Neutrophil (primary cell): ENCODE results near the gene NCOA1.
A peak's percentile ranks its signal among the peaks of the same experiment; 100 is the strongest.

ENCODE experiments used
- H3K27ac ChIP-seq: fragments of 200-600 bp; sonication (generic); 2 replicates; pipeline ENCODE4 v1.5.1; 2016; ENCODE audit warnings: mild to moderate bottlenecking, moderate library complexity
- H3K27me3 ChIP-seq: fragments of 200-600 bp; sonication (generic); 2 replicates; pipeline ENCODE4 v1.6.0; 2016; ENCODE audit warnings: mild to moderate bottlenecking
- H3K36me3 ChIP-seq: fragments of 200-600 bp; sonication (generic); 2 replicates; pipeline ENCODE4 v1.5.1; 2017
- H3K4me1 ChIP-seq, 2 experiments: fragments of 200-600 bp in 1 of 2; sonication (generic) in 1 of 2; 1 replicate in 1 of 2; 2 replicates in 1 of 2; pipeline versions ENCODE4 v1.5.1 to v1.6.1; 2013 to 2016; ENCODE audit warnings: low read depth in 1 of 2, low read length in 1 of 2, mild to moderate bottlenecking in 1 of 2, moderate library complexity in 1 of 2; ENCODE audit not compliant: control insufficient read depth in 1 of 2, insufficient read depth in 1 of 2
- H3K4me3 ChIP-seq, 2 experiments: fragments of 200-600 bp in 1 of 2; sonication (generic) in 1 of 2; 1 replicate in 1 of 2; 2 replicates in 1 of 2; pipeline ENCODE4 v1.5.1; 2013 to 2016; ENCODE audit warnings: low read depth in 1 of 2, low read length in 1 of 2, mild to moderate bottlenecking in 1 of 2, moderate library complexity in 1 of 2
- H3K9me3 ChIP-seq: fragments of 200-600 bp; sonication (generic); 2 replicates; pipeline ENCODE4 v1.5.1; 2016
- TF ChIP-seq, protein P1 (sequence below): fragments of 200-600 bp; sonication (generic); IDR thresholded peaks from 2 replicates; pipeline ENCODE4 v1.5.1; 2016; ENCODE audit warnings: antibody characterized with exemption

The NCOA1 gene

DNA sequence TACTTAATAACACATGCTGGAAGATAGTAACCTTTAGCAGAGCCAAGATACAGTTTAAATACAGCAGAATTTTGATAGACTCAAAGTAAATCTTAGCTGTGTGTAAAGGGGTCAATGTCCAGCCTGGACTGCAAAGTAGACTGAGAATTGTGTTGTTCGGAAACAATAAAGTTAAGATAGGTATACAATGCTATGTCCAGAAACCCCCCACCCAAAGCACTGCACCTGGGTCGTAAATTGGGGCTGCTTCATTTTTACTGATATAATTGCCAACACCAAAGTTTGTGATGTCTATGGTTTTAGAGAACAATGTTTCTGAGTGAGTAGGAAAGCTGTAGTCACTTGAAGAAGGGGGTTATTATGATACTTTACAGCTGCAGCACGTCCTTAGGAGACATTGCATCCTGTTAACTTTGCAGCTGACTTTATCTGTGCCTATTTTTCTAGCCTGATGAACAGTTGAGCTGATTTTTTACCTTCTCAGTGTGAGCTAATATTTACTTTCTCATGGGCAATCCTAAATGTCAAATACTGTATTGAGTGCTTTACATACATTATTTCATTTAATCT lies 4.3 kb upstream of the NCOA1 start:
- Histone ChIP-seq H3K9me3 (no peaks in the 10 kb centered on the region), H3K27ac (no peak overlapping the region), H3K36me3 (no peaks in the 10 kb centered on the region), H3K27me3 (no peaks in the 10 kb centered on the region), H3K4me3 (no peak overlapping the region), H3K4me1 (peaks cover 37 to 38% of the 10 kb centered on the region in 2 experiments)
- TF ChIP-seq, protein P1, sequence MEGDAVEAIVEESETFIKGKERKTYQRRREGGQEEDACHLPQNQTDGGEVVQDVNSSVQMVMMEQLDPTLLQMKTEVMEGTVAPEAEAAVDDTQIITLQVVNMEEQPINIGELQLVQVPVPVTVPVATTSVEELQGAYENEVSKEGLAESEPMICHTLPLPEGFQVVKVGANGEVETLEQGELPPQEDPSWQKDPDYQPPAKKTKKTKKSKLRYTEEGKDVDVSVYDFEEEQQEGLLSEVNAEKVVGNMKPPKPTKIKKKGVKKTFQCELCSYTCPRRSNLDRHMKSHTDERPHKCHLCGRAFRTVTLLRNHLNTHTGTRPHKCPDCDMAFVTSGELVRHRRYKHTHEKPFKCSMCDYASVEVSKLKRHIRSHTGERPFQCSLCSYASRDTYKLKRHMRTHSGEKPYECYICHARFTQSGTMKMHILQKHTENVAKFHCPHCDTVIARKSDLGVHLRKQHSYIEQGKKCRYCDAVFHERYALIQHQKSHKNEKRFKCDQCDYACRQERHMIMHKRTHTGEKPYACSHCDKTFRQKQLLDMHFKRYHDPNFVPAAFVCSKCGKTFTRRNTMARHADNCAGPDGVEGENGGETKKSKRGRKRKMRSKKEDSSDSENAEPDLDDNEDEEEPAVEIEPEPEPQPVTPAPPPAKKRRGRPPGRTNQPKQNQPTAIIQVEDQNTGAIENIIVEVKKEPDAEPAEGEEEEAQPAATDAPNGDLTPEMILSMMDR = no peak

DNA sequence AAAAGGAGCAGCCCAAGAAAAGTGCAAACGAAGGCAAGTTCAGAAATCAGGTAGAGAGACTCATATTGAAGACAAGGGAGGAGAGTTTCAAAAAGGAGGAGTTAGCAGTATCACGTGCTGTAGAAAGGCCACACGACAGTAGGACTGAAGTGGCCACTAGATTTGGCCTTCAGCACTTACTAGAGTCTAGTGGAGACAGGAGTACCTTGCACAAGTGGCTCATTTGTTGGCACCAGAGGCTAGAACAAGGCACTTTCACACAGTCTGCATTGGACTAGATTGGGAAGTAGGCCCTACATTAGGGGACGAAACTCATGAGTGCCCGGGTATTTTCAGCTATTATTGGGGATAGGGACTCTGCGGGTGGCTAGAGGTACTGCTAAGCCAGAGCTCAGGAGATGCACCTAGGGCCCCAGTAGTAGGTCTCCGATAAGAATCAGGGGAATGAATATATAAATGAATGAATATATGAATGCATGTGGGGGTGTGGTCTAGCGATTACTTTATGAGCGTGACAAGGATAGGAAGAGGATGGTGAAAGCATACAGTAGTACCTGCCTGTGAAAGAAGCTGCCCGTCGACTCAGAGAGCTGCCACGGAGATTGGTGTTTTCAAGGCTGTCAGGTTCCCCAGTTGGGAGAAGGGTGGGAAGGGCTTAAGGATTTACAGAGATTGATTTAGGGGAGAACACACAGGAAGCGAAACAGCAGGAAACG lies 1.4 kb upstream of the NCOA1 start:
- Histone ChIP-seq H3K9me3 (no peaks in the 10 kb centered on the region), H3K27ac (peak overlapping the region; percentile 98), H3K27me3 (no peaks in the 10 kb centered on the region), H3K4me1 (peaks cover 33 to 35% of the 10 kb centered on the region in 2 experiments), H3K36me3 (no peaks in the 10 kb centered on the region), H3K4me3 (peak overlapping the region; percentile 79 to 84)
- TF ChIP-seq, protein P1 = no peak

DNA sequence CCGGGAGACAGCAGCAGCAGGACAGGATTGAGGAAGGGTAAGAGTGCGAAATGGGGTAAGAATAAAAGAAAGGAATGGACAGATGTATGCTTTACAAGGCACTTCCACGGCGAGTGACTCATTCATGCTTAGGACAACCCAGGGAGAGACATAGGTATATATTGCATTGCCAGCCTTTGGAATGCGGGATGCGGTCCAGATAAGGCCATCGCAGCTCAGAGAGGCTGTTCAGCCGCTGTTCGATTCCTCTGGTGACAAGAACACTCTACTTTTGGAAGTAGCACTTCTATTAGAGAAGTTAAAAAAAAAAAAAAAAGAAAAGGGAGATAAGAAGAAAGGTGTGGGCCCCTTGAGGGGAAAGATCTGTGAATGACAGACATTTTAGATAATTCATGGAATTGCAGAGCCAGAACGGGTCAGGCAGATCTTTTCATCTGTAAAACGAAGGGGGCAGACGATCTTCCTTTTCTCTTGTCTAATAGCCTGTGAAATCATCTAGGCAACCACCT lies 819 bp upstream of the NCOA1 start:
- Histone ChIP-seq H3K9me3 (no peaks in the 10 kb centered on the region), H3K4me3 (peak overlapping the region; percentile 79 to 84), H3K27me3 (no peaks in the 10 kb centered on the region), H3K27ac (peak overlapping the region; percentile 98), H3K4me1 (peaks cover 33 to 35% of the 10 kb centered on the region in 2 experiments), H3K36me3 (no peaks in the 10 kb centered on the region)
- TF ChIP-seq, protein P1 = no peak

DNA sequence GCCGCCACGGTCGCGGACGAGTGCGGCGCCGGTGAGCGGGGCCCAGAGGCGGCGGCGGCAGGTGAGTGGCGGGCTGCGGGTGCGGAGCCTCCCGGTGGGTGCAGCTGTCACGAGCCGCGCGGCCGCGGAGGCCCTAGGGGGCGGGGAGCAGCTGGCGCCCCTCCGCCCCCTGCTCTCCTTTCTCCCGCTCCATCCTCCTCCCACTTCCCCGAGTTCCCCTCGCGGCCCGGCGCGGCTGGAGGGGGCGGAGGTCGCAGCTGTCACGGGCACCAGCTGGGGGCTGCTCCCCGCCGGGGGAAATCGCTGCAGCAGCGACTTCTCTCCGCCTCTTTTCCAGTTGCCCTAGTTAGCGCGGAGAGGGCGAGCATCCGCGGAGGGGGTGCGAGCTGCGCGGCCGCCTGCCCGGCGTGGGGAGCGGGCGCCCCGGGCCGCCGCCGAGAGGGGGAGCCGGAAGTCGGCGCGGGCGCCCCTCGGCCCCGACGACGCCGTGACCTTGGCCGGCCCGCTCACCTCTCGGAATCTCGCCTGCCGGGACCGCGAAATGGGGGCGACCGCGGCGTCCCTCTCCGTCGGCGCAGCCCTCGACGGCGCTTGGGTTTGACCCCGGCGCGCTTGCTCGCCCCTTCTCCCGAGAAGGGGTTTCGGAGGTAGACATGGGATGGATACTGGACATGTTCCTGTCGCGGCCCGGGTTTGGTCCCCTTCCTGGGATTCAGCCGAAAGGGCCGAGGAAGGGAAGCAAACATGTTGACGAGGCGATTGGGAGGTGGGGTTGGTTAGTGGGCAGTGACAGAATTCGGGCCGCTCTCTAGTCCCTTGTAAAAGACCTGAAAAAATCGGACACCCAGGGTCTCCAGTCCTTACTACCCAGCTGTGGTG lies 727 bp downstream of the NCOA1 start:
- TF ChIP-seq, protein P1 = no peak
- Histone ChIP-seq H3K36me3 (no peaks in the 10 kb centered on the region), H3K27me3 (no peaks in the 10 kb centered on the region), H3K27ac (peak overlapping the region; percentile 98), H3K4me1 (peaks cover 36% of the 10 kb centered on the region in 2 experiments), H3K4me3 (peak overlapping the region; percentile 79 to 84), H3K9me3 (no peaks in the 10 kb centered on the region)

DNA sequence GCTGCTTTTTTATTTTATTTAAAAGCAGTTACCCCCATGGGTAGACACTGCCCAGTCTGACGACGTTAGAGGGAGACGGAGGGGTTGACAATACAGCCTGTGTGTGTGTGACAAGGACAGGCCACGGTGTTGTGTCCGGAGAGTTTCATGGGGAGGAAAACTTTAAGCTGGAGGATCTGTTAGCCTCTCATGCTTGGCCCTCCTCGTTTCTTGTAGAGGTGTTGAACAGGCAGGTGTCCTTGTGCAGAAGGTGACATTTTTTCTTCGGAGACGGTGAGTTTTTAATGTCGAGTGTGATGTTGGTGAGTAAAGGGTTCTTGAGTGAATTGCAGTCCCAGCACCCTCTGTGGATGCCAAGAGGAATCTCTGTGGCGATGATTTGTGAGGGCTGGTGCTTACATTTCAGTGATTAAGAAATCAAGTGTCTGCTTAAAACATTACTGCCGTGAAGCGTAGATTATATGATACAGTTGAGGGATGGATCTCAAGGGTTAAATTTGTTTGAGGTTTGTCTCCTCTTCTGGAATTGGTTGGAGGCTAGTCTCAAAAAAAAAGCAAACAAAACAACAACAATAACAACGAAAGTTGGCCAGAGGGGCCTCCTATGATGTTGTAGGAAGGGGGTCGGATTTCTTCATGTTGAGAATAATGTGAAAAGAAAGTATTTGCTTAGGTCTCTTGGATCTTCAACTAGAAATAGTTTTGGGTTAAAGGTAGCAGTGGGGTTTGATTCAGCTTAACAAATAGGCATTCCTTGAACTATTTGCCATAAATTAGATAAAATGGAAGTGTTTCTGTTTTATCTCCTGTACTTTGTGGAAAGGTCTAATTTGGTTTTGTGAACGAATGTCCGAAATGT lies 1.6 kb downstream of the NCOA1 start:
- H3K36me3 ChIP-seq = no peaks in the 10 kb centered on the region
- peak overlapping the region; percentile 79 to 84 for H3K4me3 ChIP-seq
- peak overlapping the region; percentile 98 for H3K27ac ChIP-seq
- TF ChIP-seq, protein P1 = no peak
- peaks cover 41 to 42% of the 10 kb centered on the region in 2 experiments for H3K4me1 ChIP-seq
- no peaks in the 10 kb centered on the region for H3K9me3 ChIP-seq
- no peaks in the 10 kb centered on the region for H3K27me3 ChIP-seq
